HEK293T (cell line): Measurements from ENCODE around the gene PPP1R13B.

Experiments
- ARNT ChIP-seq: fragments of 450-650 bp; IDR thresholded peaks from 2 replicates; pipeline ENCODE4 v1.6.1; 2017; ENCODE audit warnings: mild to moderate bottlenecking
- BHLHE40 ChIP-seq: fragments of 450-650 bp; IDR thresholded peaks from 2 replicates; pipeline ENCODE4 v1.6.1; 2016; ENCODE audit warnings: mild to moderate bottlenecking, moderate library complexity, borderline replicate concordance
- CTBP1 ChIP-seq: fragments of 450-650 bp; IDR thresholded peaks from 2 replicates; pipeline ENCODE4 v1.6.1; 2016; ENCODE audit warnings: borderline replicate concordance
- FOXA1 ChIP-seq: fragments of 450-650 bp; IDR thresholded peaks from 2 replicates; pipeline ENCODE4 v1.6.1; 2016; ENCODE audit warnings: mild to moderate bottlenecking
- FOXM1 ChIP-seq: fragments of 450-650 bp; IDR thresholded peaks from 2 replicates; pipeline ENCODE4 v1.6.1; 2017; ENCODE audit warnings: mild to moderate bottlenecking, borderline replicate concordance
- HDGF ChIP-seq: fragments of 450-650 bp; IDR thresholded peaks from 2 replicates; pipeline ENCODE4 v1.6.1; 2017; ENCODE audit warnings: antibody characterized with exemption, borderline replicate concordance
- L3MBTL2 ChIP-seq: fragments of 450-650 bp; conservative IDR thresholded peaks from 2 replicates; pipeline ENCODE4 v1.6.1; 2016; ENCODE audit warnings: mild to moderate bottlenecking
- LEF1 ChIP-seq: fragments of 450-650 bp; IDR thresholded peaks from 2 replicates; pipeline ENCODE4 v1.6.1; 2017; ENCODE audit warnings: mild to moderate bottlenecking, borderline replicate concordance
- NFRKB ChIP-seq: fragments of 450-650 bp; IDR thresholded peaks from 2 replicates; pipeline ENCODE4 v1.6.1; 2016; ENCODE audit warnings: mild to moderate bottlenecking, moderate library complexity
- SP1 ChIP-seq: fragments of 450-650 bp; IDR thresholded peaks from 2 replicates; pipeline ENCODE4 v1.6.1; 2017
- TARDBP ChIP-seq: fragments of 450-650 bp; IDR thresholded peaks from 2 replicates; pipeline ENCODE4 v1.6.1; 2016
- TF ChIP-seq, protein P1 (sequence below): fragments of 450-650 bp; IDR thresholded peaks from 2 replicates; pipeline ENCODE4 v1.6.1; 2016

DNA sequence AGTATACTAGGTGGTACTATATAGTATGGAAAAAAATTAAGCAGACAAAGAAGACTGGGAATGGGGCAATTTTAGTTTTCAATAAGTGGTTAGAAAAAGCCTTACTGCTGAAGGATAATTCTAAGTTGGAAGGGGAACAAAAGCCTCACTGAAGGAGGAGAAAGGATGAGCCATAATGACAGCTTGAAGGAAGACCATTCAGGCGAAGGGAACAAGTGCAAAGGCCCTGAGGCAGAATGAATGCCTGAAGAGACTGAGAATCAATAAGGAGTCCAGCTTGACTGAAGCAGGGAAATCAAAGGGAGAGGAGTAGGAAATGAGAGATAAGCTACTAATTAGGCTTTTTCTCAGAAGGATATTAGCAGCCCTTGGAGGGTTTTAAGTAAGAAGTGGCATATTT, 28.5 kb downstream of the PPP1R13B start:
- TF ChIP-seq FOXA1 (no peak), FOXM1 (no peak), ARNT (no peak), NFRKB (no peak), SP1 (no peak), HDGF (no peak), BHLHE40 (no peak), LEF1 (no peak), L3MBTL2 (no peak), CTBP1 (no peak), TARDBP (no peak)
- TF ChIP-seq, protein P1, sequence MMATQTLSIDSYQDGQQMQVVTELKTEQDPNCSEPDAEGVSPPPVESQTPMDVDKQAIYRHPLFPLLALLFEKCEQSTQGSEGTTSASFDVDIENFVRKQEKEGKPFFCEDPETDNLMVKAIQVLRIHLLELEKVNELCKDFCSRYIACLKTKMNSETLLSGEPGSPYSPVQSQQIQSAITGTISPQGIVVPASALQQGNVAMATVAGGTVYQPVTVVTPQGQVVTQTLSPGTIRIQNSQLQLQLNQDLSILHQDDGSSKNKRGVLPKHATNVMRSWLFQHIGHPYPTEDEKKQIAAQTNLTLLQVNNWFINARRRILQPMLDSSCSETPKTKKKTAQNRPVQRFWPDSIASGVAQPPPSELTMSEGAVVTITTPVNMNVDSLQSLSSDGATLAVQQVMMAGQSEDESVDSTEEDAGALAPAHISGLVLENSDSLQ, result no peak
